Bronchial epithelial cell (primary cell): ENCODE data around the gene NTM. TPM values are rescaled to one million over a fixed set of nuclear protein-coding genes. Genes with fewer than 3 reads are reported as not detected.

Experiments
- DNase-seq: peaks from one replicate; pipeline ENCODE4 v3.0.0-alpha.2; 2010; ENCODE audit warnings: low read depth
- FAIRE-seq: peaks from 2 replicates; lab custom pipeline; 2011; peaks lifted over from hg19 to GRCh38; lab: Jason Lieb, UNC
- H3K27me3 ChIP-seq: 2 replicates; pipeline ENCODE4 v1.5.1; 2011; ENCODE audit warnings: low read length; ENCODE audit not compliant: control insufficient read depth, insufficient read depth
- H3K36me3 ChIP-seq: 2 replicates; pipeline ENCODE4 v1.5.1; 2011; ENCODE audit warnings: low read length; ENCODE audit not compliant: control insufficient read depth, insufficient read depth
- H3K4me3 ChIP-seq: 2 replicates; pipeline ENCODE4 v1.5.1; 2011; ENCODE audit warnings: mild to moderate bottlenecking, low read depth, low read length, control low read depth
- total RNA-seq: library from RNA; depleted of rRNA; stranded (reverse); fragments of >200 nt; gene quantifications from 2 replicates; pipeline ENCODE4 v1.2.1, GENCODE V29; 2014
- TF ChIP-seq, protein P1 (sequence below): IDR thresholded peaks from 2 replicates; pipeline ENCODE4 v1.5.1; 2011; ENCODE audit warnings: mild to moderate bottlenecking, moderate library complexity, low read length, control low read depth, inconsistent platforms; ENCODE audit not compliant: insufficient read depth, severe bottlenecking

The NTM gene
- total RNA-seq, 1 donor from 2014 or later = 4.2 TPM

DNA sequence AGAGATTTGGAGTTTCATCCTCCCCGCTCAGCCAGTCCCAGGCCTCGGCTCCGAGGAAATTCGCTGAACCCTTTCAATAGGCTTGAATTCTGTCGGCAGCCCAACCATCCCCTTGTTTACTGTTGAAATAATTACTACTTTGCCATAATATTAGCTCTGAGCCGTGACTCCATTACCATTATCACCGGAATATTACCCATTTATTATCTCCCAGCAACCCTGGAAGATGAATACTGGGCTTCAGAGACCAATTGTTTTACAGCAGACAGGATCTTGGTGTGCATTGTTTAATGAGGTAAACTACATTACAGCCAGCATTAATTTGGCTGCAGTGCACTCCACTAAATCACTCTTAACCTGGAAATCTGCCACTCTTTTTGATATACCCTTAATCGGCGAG, 867.4 kb downstream of the NTM start:
- DNase-seq = no peak
- Histone ChIP-seq H3K36me3 (no peaks in the 10 kb centered on the region), H3K27me3 (no peaks in the 10 kb centered on the region), H3K4me3 (no peak overlapping the region)
- TF ChIP-seq, protein P1, sequence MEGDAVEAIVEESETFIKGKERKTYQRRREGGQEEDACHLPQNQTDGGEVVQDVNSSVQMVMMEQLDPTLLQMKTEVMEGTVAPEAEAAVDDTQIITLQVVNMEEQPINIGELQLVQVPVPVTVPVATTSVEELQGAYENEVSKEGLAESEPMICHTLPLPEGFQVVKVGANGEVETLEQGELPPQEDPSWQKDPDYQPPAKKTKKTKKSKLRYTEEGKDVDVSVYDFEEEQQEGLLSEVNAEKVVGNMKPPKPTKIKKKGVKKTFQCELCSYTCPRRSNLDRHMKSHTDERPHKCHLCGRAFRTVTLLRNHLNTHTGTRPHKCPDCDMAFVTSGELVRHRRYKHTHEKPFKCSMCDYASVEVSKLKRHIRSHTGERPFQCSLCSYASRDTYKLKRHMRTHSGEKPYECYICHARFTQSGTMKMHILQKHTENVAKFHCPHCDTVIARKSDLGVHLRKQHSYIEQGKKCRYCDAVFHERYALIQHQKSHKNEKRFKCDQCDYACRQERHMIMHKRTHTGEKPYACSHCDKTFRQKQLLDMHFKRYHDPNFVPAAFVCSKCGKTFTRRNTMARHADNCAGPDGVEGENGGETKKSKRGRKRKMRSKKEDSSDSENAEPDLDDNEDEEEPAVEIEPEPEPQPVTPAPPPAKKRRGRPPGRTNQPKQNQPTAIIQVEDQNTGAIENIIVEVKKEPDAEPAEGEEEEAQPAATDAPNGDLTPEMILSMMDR = no peak
- no peak for FAIRE-seq

DNA sequence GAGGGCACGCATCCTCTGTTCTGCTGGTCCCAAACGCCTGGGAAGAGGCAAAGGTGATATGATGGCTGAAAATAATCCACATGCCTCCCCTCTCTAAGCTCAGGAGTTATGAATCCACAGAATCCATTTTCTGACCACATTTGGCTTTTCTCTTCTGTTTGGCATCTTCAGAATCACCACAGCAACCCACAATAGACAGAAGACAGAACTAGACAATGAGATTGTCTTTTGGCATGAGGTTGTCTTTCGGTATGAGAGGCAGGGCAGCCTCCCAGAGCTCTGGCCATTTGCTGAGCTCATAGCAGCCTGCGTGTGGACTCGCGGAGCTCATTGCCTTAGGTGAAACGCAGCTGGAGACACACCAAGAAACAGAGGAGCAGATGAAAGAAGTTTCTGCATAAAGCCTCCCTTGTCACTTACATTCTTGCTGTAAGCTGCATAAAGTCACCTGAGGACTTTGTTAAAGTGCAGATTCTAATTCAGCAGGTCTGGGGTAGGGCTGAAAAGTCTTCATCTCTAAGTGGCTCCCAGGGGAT, 868.0 kb downstream of the NTM start:
- Histone ChIP-seq H3K36me3 (no peaks in the 10 kb centered on the region), H3K4me3 (no peak overlapping the region), H3K27me3 (no peaks in the 10 kb centered on the region)
- FAIRE-seq (no peak), DNase-seq (no peak)
- TF ChIP-seq, protein P1 = no peak

DNA sequence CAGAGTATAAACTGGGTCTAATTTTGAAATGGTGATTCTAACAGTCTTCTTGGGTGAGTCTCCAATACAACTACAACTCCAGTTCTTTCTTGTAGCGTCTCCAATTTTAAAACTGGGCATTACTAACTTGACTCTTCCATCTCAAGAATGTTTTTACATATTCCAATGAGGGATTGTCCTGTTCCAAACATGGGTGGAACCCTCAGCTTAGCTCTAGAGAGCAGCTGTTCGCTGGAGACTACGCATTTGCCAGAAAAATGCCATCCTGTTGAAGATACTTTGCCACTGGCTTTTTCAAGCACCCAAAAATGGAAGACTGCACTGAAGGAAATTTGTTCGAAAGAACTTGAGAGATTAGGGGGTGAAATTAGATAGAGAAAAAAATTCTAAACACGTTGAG, 870.0 kb downstream of the NTM start:
- Histone ChIP-seq H3K36me3 (no peaks in the 10 kb centered on the region), H3K27me3 (no peaks in the 10 kb centered on the region), H3K4me3 (no peak overlapping the region)
- FAIRE-seq = no peak
- TF ChIP-seq, protein P1 = no peak
- DNase-seq = no peak

DNA sequence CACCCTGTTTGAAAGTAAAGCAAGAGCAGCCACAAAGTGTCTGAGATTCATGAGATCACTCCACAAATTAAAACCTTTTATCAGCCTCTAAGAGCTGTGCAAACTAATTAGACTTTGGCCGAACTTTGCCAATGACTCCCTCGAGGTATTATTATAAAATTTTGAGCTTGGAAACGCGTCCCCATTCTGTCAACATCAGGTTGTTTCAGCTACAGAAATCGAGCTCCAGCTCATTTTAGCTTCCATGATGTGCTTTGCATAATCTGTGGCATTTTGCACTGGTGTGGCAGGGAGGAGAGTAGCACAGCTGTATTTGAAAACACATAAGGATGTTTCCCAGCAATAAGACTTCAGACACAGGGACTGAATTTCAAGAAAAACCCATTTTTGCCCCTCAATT, 872.2 kb downstream of the NTM start:
- Histone ChIP-seq H3K4me3 (no peak overlapping the region), H3K27me3 (no peaks in the 10 kb centered on the region), H3K36me3 (no peaks in the 10 kb centered on the region)
- TF ChIP-seq, protein P1 = no peak
- FAIRE-seq (no peak), DNase-seq (no peak)

DNA sequence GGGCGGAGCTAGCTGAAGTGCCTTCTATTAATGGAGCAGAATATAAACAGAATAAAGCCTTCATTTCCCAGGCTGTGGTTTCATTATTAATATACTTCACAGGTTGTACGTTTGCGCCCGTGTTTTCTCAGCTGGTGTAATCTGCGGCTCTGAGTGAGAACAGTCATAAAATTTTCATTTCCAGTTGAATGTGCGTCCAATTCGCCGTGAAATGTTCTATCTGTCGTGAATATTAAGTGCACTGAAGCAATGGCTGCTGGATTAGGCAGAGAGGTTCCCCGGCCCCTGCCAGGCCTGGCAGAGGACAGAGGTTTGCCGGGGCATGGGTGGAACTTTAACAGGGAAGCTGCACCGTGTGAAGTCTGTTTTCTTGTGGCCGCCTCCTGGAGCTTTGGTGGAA, 874.4 kb downstream of the NTM start:
- TF ChIP-seq, protein P1 = no peak
- Histone ChIP-seq H3K36me3 (no peaks in the 10 kb centered on the region), H3K27me3 (no peaks in the 10 kb centered on the region), H3K4me3 (no peak overlapping the region)
- FAIRE-seq (no peak), DNase-seq (no peak)
